Measurements from ENCODE around the gene SPTLC3.
"Not testable (repeated sequence)": the region's sequence is repeated elsewhere in the genome, so short reads cannot be mapped to it uniquely, and the experiment has no call there.

The SPTLC3 gene

GRCh38 chr20:12975833-12976608, 32.8 kb upstream of the SPTLC3 start:
- no peaks in the 10 kb centered on the region for H3K36me3 ChIP-seq (ENCODE audit: insufficient read depth, low read length)
- no peak overlapping the region for H3K27ac ChIP-seq (ENCODE audit: low read depth, low read length)
- no peak overlapping the region for H3K9ac ChIP-seq (ENCODE audit: low read length)
- no peak overlapping the region for H3K4me3 ChIP-seq (ENCODE audit: low read depth in 1 of 2, low read length in 2 of 2)
- no peaks in the 10 kb centered on the region for H3K27me3 ChIP-seq (ENCODE audit: control insufficient read depth in 1 of 2, insufficient read depth in 2 of 2, low read length in 2 of 2)
- H3K9me3 ChIP-seq (ENCODE audit: low read length), result no peaks in the 10 kb centered on the region
- H3K4me1 ChIP-seq (ENCODE audit: insufficient read depth, low read length), result no peaks in the 10 kb centered on the region

DNA sequence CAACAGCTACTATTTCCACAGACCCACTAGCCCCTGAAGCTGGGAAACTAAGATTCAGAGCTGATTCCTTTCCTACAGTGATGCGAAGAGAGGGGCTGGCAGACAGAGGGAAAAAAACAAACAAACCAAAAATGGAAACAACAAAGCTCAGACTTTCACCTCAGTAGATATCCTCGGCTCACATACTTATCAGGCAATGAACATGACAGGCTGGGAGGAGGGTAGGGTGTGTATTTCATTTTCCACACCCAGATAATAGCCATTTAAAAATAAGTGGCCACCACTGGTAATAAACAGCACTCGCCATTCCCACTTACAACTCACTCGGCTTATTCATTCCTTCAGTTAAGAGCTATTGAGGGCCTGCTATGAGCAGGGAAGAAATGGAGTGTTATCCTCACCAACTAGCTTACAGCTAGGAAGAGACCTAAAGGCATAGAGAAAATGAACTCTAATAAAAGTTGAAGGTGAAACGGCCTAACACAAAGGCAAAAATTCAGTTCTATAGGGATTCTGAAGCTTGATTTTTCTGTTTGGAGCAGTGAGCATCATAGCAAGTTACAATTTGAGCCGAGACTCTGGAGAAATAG, 32.0 kb upstream of the SPTLC3 start:
- no peaks in the 10 kb centered on the region for H3K36me3 ChIP-seq (ENCODE audit: insufficient read depth, low read length)
- no peak overlapping the region for H3K9ac ChIP-seq (ENCODE audit: low read length)
- H3K4me1 ChIP-seq (ENCODE audit: insufficient read depth, low read length), result no peaks in the 10 kb centered on the region
- no peak overlapping the region for H3K4me3 ChIP-seq (ENCODE audit: low read depth in 1 of 2, low read length in 2 of 2)
- no peaks in the 10 kb centered on the region for H3K9me3 ChIP-seq (ENCODE audit: low read length)
- no peak overlapping the region for H3K27ac ChIP-seq (ENCODE audit: low read depth, low read length)
- no peaks in the 10 kb centered on the region for H3K27me3 ChIP-seq (ENCODE audit: control insufficient read depth in 1 of 2, insufficient read depth in 2 of 2, low read length in 2 of 2)

DNA sequence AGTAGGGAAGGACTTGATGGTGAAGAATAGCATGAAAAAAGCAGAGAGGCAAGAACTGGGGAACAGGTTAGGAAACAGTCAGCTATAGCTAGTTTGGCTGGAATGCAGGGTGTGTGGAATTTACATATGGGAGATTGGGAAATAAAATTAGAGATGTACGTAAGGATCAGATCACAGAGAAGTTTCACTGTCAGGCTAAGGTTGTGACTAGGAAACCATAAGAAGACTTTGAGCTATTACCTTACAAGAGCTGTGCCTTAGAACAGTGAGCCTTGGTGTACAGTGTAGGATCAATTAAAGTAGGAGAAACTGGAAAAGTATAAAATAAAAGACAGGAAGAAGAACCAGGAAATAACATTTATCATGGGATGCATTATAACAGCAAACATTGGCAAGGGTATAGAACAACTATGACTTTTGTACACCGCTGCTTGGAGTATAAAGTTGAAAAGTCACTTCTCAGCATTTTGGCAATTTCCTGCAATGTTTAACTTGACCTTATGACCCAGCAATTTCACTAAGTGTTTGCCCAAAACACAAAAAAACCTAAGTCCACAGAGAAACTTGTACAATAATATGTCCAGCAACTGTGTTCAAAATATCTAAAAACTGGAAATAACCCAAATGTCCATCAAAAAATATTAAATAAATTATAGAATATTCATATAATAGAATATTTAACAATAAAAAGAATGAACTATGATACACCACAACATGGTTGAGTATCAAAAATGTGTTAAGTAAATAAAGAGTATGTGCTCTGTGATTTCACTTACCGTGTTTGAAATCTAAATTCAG, 31.2 kb upstream of the SPTLC3 start:
- no peaks in the 10 kb centered on the region for H3K9me3 ChIP-seq (ENCODE audit: low read length)
- no peaks in the 10 kb centered on the region for H3K36me3 ChIP-seq (ENCODE audit: insufficient read depth, low read length)
- H3K4me3 ChIP-seq (ENCODE audit: low read depth in 1 of 2, low read length in 2 of 2), result no peak overlapping the region
- H3K27ac ChIP-seq (ENCODE audit: low read depth, low read length), result no peak overlapping the region
- no peak overlapping the region for H3K9ac ChIP-seq (ENCODE audit: low read length)
- no peaks in the 10 kb centered on the region for H3K4me1 ChIP-seq (ENCODE audit: insufficient read depth, low read length)
- H3K27me3 ChIP-seq (ENCODE audit: control insufficient read depth in 1 of 2, insufficient read depth in 2 of 2, low read length in 2 of 2), result no peaks in the 10 kb centered on the region

DNA sequence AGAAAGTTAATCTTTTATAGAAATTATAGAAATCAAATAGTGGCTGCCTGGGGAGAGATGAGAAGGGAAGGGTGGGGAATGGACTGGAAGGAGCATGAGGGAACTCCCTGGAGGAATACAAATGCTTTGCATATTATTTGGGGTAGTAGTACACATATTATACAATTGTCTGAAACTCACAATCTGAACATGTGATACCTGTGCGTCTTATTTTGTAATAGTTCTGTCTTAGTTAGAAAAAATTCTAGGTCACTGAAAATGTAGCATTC, 30.7 kb upstream of the SPTLC3 start:
- Histone ChIP-seq H3K27me3 (ENCODE audit: control insufficient read depth in 1 of 2, insufficient read depth in 2 of 2, low read length in 2 of 2) (no peaks in the 10 kb centered on the region), H3K4me1 (ENCODE audit: insufficient read depth, low read length) (no peaks in the 10 kb centered on the region), H3K9ac (ENCODE audit: low read length) (no peak overlapping the region), H3K36me3 (ENCODE audit: insufficient read depth, low read length) (no peaks in the 10 kb centered on the region), H3K27ac (ENCODE audit: low read depth, low read length) (no peak overlapping the region), H3K9me3 (ENCODE audit: low read length) (no peaks in the 10 kb centered on the region), H3K4me3 (ENCODE audit: low read depth in 1 of 2, low read length in 2 of 2) (no peak overlapping the region)

DNA sequence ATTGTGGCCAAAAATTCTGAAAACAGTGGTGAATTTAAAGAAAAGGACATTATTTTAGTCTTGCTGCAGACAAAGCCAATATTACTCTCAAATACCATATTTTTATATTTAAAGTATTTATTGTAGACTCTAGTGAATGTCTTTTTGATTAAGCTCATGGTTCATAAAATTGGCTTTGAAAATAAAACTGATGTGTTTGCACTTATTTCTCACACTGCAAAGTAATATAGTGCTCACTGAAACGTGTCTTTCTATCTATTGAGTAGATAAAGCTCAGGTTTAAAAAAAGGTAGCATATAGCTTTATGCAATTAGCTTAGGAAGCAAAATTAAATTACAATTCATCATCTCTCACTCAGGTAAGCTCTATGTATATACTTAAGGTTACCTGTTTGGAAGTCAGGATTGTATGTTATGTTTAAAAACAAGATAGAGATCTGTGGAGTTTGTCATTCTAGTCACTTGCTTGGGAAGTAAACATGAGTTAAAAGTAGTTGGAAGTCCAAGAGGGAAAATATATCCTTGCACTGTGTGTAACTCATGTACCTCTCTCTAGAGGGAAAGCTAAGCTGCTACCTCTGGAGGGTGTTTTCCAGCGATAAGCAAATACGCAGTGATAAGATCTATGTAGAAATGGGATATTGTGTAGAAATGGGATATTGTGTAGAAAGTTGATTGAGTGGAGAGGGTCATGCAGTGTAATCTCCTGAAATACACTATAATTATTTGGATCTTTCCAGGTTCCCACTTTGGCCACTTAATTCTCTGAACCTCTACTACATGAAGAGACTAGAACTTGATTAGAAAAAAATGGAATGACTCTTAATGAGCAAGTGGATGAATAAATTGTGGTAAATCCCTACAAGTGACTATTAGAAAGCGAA, 29.9 kb upstream of the SPTLC3 start:
- H3K36me3 ChIP-seq (ENCODE audit: insufficient read depth, low read length), result no peaks in the 10 kb centered on the region
- no peaks in the 10 kb centered on the region for H3K4me1 ChIP-seq (ENCODE audit: insufficient read depth, low read length)
- H3K4me3 ChIP-seq (ENCODE audit: low read depth in 1 of 2, low read length in 2 of 2), result no peak overlapping the region
- H3K27me3 ChIP-seq (ENCODE audit: control insufficient read depth in 1 of 2, insufficient read depth in 2 of 2, low read length in 2 of 2), result no peaks in the 10 kb centered on the region
- no peak overlapping the region for H3K9ac ChIP-seq (ENCODE audit: low read length)
- H3K9me3 ChIP-seq (ENCODE audit: low read length), result no peaks in the 10 kb centered on the region
- no peak overlapping the region for H3K27ac ChIP-seq (ENCODE audit: low read depth, low read length)

DNA sequence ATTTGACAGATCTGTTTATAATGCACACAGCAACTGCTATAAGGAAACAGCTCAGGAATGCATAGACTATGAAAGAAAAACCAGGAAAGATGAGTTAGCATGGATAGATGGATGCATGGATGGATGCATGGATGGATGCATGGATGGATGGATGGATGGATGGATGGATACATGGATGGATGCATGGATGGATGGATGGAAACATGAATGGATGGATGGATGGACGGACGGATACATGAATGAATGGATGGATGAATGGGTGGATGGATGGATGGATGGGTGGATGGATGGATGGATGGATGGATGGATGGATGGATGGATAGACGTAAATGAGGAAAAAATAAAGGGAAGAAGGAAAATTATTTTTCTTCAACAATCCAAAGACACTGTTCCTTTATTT, 29.1 kb upstream of the SPTLC3 start:
- H3K36me3 ChIP-seq (ENCODE audit: insufficient read depth, low read length); H3K27me3 ChIP-seq (ENCODE audit: control insufficient read depth in 1 of 2, insufficient read depth in 2 of 2, low read length in 2 of 2); H3K4me3 ChIP-seq (ENCODE audit: low read depth in 1 of 2, low read length in 2 of 2); H3K4me1 ChIP-seq (ENCODE audit: insufficient read depth, low read length); H3K27ac ChIP-seq (ENCODE audit: low read depth, low read length); H3K9me3 ChIP-seq (ENCODE audit: low read length); H3K9ac ChIP-seq (ENCODE audit: low read length): not testable (repeated sequence)

- H3K4me3 ChIP-seq (ENCODE audit: low read depth in 1 of 2, low read length in 2 of 2), result no peak overlapping the region
- no peaks in the 10 kb centered on the region for H3K9me3 ChIP-seq (ENCODE audit: low read length)
- no peak overlapping the region for H3K27ac ChIP-seq (ENCODE audit: low read depth, low read length)
- H3K4me1 ChIP-seq (ENCODE audit: insufficient read depth, low read length), result no peaks in the 10 kb centered on the region
- no peaks in the 10 kb centered on the region for H3K27me3 ChIP-seq (ENCODE audit: control insufficient read depth in 1 of 2, insufficient read depth in 2 of 2, low read length in 2 of 2)
- no peak overlapping the region for H3K9ac ChIP-seq (ENCODE audit: low read length)
- no peaks in the 10 kb centered on the region for H3K36me3 ChIP-seq (ENCODE audit: insufficient read depth, low read length)
These were observed 26.7 kb upstream of the SPTLC3 start for GRCh38 chr20:12982098-12982497.

DNA sequence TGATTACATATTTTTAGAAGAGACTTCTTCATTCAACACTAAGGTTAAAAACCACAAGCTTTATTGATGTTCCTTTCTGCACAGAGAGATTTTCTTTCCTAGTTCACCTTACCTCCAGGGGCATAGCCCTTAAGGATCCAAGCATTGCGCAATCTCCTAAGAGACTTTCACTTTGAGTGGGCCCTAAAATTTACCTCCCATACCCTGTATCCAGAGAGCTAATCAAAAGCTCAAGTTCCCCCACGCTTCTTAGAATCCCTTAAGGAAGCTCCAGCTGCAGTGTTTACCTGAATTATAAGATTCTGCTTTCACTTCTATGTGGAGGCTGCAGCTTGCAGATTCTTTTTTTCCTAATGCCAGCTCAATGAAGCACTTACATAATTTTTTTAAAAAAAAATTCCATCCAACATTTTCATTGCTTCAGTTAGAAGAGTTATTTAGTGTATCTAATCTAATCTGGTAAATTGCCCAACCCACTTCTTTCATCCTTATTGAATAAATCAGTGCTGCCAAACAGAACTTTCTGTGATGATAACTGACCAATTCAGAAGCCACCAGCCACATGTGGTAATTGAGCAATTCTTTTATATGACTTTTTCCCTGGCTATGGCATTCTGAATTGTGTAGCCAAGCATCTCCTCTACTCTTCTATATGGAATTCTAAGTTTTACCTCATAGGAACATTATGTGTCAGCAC, 24.6 kb upstream of the SPTLC3 start:
- H3K4me3 ChIP-seq (ENCODE audit: low read depth in 1 of 2, low read length in 2 of 2), result no peak overlapping the region

GRCh38 chr20:12984863-12985262, 23.9 kb upstream of the SPTLC3 start:
- Histone ChIP-seq H3K36me3 (ENCODE audit: insufficient read depth, low read length) (no peaks in the 10 kb centered on the region), H3K9ac (ENCODE audit: low read length) (no peak overlapping the region), H3K9me3 (ENCODE audit: low read length) (no peaks in the 10 kb centered on the region), H3K4me3 (ENCODE audit: low read depth in 1 of 2, low read length in 2 of 2) (no peak overlapping the region), H3K4me1 (ENCODE audit: insufficient read depth, low read length) (no peaks in the 10 kb centered on the region), H3K27ac (ENCODE audit: low read depth, low read length) (no peak overlapping the region), H3K27me3 (ENCODE audit: control insufficient read depth in 1 of 2, insufficient read depth in 2 of 2, low read length in 2 of 2) (no peaks in the 10 kb centered on the region)

More for the DNA sequence above, 24.6 kb upstream of the SPTLC3 start:
- H3K27me3 ChIP-seq (ENCODE audit: control insufficient read depth in 1 of 2, insufficient read depth in 2 of 2, low read length in 2 of 2), result no peaks in the 10 kb centered on the region
- H3K36me3 ChIP-seq (ENCODE audit: insufficient read depth, low read length), result no peaks in the 10 kb centered on the region
- H3K4me1 ChIP-seq (ENCODE audit: insufficient read depth, low read length), result no peaks in the 10 kb centered on the region
- no peak overlapping the region for H3K9ac ChIP-seq (ENCODE audit: low read length)
- no peaks in the 10 kb centered on the region for H3K9me3 ChIP-seq (ENCODE audit: low read length)
- H3K27ac ChIP-seq (ENCODE audit: low read depth, low read length), result no peak overlapping the region

DNA sequence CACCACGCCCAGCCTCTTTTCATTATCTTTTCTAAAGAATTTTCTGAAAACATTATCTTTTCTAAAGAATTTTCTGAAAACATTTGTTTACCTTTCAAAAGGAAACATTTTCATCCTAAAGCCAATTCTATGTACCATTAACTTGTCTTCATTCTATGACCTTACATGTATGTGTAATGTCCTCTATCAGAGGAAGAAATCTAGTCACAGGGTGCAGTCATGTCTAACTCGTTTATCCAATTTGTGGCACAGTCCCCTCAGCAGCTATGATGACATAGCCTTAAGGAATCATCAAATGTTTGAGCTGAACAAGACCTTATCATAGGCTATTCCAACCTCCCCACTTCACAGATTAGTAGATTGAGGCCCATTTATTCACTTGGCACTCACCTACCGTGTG, 21.5 kb upstream of the SPTLC3 start:
- Histone ChIP-seq H3K36me3 (ENCODE audit: insufficient read depth, low read length) (no peaks in the 10 kb centered on the region), H3K4me1 (ENCODE audit: insufficient read depth, low read length) (no peaks in the 10 kb centered on the region), H3K9me3 (ENCODE audit: low read length) (no peaks in the 10 kb centered on the region), H3K27ac (ENCODE audit: low read depth, low read length) (no peak overlapping the region), H3K27me3 (ENCODE audit: control insufficient read depth in 1 of 2, insufficient read depth in 2 of 2, low read length in 2 of 2) (no peaks in the 10 kb centered on the region), H3K4me3 (ENCODE audit: low read depth in 1 of 2, low read length in 2 of 2) (no peak overlapping the region), H3K9ac (ENCODE audit: low read length) (no peak overlapping the region)

Data from muscle layer of colon (tissue), 2 donors.